DMS 273 (cell line): ENCODE results near the gene LFNG.
"Not testable (repeated sequence)": the region's sequence is repeated elsewhere in the genome, so short reads cannot be mapped to it uniquely, and the experiment has no call there.

Experiments
- DNase-seq: peaks from one replicate; lab custom pipeline; 2025; ENCODE audit not compliant: unreplicated experiment; lab: John Stamatoyannopoulos, UW

Gene LFNG

GRCh38 chr7:2542916-2543871, 23.6 kb downstream of the LFNG start:
- no peak for DNase-seq

- no peak for DNase-seq
These were observed 25.1 kb downstream of the LFNG start for GRCh38 chr7:2544541-2545188.

GRCh38 chr7:2545746-2546425, 26.3 kb downstream of the LFNG start:
- no peak for DNase-seq

- no peak for DNase-seq
These were observed 27.4 kb downstream of the LFNG start for GRCh38 chr7:2546776-2547586.

- DNase-seq = no peak
These were observed 31.8 kb downstream of the LFNG start for GRCh38 chr7:2551418-2551817.

- no peak for DNase-seq
These were observed 33.5 kb downstream of the LFNG start for GRCh38 chr7:2553108-2553507.

- DNase-seq = peak; percentile 71
These were observed 34.4 kb downstream of the LFNG start for GRCh38 chr7:2553831-2554581.

- DNase-seq = no peak
These were observed 35.1 kb downstream of the LFNG start for GRCh38 chr7:2554661-2555111.

- DNase-seq = peak; percentile 99
These were observed 35.8 kb downstream of the LFNG start, which contains the start of gene BRAT1 for GRCh38 chr7:2555121-2556052. TSS of gene BRAT1 (minus strand) at chr7:2555524. CDS start at chr7:2554431, 1,093 bp downstream.

GRCh38 chr7:2558629-2559282, 39.2 kb downstream of the LFNG start, which contains the start of gene IQCE:
TSS of gene IQCE (plus strand) at chr7:2558979. CDS start at chr7:2559182, 203 bp downstream.
- peak; percentile 97 for DNase-seq

GRCh38 chr7:2559283-2559950, 39.8 kb downstream of the LFNG start:
- peak; percentile 79 for DNase-seq

- DNase-seq = not testable (repeated sequence)
These were observed 44.4 kb downstream of the LFNG start for GRCh38 chr7:2563955-2564354.

- DNase-seq = no peak
These were observed 45.5 kb downstream of the LFNG start for GRCh38 chr7:2564970-2565540.

GRCh38 chr7:2566348-2566889, 46.8 kb downstream of the LFNG start:
- no peak for DNase-seq

- no peak for DNase-seq
These were observed 47.5 kb downstream of the LFNG start for GRCh38 chr7:2566890-2567678.

GRCh38 chr7:2567679-2568278, 48.2 kb downstream of the LFNG start:
- peak; percentile 62 for DNase-seq
